Measurements from ENCODE around the gene GUCD1.
"Not testable (repeated sequence)": the region's sequence is repeated elsewhere in the genome, so short reads cannot be mapped to it uniquely, and the experiment has no call there.

GUCD1 gene

DNA sequence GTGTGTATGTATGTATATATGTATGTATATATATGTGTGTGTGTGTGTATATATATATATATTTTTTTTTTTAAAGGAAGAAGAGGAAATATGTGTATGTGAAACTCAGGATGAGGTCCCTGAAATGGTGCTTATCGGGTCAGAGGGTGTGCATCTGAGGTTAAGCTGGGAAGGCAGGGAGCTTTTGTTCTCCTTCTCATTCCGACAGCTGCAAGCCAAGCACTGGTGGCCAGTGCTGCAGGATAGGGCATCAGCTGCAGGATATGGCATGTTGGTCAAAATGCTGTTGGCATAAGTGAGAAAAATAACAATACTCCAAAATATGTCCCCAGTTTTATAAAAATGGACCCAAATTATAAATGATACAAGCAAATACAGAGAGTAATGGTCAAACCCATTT, 8.3 kb upstream of the GUCD1 start:
- no peak for DNase-seq

DNA sequence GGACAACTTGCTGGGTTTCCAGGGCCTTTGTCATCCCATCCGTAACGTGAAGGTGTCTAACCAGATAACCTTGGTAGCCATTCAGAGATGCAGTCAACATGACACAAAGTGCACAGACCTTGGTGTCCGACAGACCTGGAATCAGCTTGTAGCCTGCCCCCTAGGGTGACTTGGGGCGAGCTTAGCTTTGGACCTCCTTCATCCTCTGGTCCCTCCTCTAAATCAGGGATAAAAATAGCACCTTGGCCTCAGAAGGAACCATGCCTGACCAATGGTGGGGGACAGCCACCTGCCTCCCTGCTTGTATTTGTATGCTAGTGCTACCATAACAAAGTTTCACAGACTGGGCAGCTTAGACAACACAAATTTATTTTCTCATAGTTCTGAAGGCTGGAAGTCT, 4.5 kb upstream of the GUCD1 start:
- DNase-seq = no peak

DNA sequence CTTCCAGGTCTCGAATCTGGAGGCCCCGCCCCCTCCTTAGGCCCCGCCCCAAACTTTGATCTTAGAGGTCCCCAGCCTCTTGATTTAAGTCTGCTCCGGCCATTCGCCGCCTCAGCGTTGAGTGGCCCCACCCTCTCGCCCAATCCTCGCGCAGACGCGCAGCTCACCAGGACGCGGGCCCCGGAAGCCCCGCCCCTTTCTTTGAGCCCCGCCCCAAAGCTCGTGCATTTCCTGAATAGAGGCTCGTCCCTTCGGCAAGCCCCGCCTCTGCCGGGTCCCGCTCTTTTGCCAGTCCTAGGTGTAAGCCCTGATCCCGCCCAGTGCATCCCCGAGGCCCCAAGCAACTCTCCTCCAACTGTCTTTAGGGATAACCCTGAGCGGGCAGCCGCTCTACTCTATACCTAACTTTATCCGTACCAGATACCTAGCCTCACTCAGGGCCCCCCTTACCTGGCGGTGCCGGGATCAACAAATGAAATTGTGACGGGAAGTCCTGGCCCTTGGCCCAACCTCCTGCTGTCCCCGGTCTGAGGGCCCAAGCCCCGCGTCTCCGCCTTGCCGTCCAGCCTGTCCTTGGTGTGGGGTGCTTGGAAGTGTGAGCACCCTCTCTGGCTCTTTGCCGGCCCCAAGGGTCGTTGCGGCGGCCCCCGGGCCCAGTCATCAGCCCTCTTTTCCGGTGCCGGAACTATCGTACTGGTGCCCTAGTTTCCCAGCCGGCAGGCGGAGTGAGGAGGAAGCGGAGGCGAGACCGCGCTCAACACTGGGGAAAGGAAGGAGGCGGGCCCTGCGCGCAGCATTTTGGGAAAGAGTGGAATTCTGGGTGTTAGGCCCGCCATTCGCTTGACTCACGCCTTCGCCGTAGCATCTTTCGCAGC, 464 bp upstream of the GUCD1 start, which contains the start of gene SNRPD3:
SNRPD3 (plus strand) TSS at position 835 of the 875 bp plus-strand sequence. CDS start 1,676 bp downstream, outside the sequence.
- DNase-seq = peak; percentile 92

DNA sequence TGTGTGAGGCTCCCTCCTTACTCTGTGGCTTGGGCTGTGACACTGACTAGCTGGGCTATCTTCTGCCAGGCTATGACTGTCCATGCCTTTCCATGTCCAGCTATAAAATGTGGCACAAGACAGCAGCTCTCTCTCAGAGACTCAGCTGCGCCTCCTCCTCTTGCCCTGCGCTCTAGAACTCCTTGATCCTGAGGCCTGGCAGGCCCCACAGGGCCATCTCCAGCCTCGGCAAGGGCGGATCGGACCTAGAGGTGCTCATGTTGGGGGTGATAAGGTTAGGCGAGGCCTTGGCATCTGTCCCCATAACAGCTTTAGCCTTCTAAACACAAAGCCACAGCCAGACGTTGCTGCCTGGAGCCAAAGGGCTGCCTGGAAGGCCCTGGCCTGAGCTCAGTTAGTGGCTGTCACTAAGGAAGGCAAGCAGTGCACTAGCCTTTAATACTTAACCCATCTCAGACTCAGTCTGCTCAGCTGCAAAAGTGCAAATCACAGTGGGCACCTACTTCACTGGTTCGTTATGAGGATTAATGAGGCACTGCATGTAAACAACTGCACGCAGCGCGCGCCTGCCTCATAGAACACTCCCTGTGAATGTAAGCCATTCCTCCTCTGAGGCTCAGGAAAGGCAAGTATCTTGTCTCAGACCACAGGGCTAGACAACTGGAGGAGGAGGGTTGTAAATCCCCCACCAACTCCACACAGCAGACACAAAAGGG, 1.2 kb downstream of the GUCD1 start:
- no peak for DNase-seq

DNA sequence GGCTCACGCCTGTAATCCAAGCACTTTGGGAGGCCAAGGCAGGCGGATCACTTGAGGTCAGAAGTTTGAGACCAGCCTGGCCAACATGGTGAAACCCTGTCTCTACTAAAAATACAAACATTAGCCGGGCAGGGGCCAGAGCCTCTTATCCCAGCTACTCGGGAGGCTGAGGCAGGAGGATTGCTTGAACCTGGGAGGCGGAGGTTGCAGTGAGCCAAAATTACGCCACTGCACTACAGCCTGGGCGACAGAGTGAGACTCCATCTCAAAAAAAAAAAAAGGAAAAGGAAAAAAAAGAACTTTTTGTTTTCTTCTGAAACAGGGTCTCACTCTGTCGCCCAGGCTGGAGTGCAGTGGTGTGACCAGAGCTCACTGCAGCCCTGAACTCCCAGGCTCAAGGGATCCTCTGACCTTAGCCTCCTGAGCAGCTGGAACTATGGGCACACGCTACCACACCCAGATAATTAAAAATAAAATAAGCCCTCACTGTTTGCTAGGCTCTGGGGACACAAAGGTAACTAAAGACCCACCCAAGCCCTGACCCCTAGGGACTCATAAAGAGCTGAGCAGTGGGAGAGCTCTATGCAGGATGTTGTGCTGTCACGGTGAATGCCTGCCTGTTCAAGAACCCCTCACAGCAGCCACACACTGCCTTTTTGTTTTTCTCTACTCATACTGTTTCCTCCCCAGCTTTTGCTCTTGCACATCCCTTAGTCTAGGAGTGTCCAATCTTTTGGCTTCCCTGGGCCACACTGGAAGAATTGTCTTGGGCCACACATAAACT, 2.2 kb downstream of the GUCD1 start:
- not testable (repeated sequence) for DNase-seq

DNA sequence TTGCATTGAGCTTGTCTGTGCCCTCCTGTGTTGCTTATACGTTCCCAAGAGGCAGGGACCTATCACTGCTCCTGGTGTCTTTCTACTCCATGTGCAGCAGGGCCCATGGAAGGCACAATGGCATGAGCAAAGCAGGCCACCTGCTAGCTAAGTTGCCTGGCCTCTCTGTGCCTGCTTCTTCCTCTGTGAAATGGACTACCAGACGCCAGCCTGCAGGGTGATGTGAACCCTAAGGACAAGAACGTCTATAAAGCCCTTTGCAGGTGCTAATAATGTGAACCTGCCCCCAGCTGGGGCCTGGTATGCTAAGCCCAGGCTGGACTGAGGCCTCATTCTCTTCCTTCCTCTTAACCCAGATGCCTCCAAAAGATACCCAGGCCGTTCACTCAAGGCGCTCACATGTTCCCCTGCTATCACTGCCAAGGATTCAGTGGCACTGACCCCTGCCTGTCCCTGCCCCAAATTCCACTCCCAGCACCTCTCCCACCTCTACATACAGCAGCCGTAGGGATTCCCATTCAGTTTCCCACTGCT, 4.0 kb downstream of the GUCD1 start:
- DNase-seq = no peak

DNA sequence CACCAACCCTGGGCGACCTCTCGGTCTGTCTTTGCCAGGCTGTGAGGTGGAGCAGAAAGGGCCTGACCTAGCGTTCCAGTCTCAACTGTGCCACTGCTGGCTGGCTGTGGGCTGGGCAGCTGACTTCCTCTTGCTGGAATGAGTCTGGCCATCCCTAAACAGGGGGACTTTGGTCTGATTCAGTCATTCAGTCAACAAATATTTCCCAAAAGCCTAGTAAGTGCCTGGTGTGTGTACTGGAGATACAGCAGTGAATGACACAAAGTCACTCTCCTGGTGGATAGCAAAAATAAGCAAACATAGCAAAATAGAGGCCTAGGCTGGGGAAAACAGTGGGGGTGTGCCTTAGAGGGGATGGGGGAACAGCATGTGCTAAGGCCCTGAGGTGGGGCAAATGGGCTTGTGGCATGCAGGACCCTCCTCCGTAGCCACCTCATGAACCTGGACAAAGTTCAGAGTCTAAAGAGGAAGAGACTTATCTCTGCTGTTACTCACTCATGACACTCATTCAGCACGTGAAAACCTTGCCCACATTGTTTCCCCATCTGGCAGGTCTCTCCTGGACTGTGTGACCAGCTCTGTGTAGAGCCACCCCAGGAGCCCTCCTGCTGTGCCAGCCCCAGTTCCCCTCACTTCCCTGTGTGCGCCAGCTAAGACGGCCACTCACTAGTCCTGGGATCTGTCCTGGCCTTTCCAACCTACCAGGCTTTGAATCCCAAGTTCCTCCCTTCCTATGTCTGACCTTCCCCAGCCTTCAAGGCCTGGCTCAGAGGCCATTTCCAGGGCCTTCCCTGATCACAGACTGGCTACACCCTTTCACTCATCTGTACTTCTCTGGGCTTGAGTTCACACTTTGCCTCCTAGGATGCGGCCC, 4.7 kb downstream of the GUCD1 start:
- no peak for DNase-seq

DNA sequence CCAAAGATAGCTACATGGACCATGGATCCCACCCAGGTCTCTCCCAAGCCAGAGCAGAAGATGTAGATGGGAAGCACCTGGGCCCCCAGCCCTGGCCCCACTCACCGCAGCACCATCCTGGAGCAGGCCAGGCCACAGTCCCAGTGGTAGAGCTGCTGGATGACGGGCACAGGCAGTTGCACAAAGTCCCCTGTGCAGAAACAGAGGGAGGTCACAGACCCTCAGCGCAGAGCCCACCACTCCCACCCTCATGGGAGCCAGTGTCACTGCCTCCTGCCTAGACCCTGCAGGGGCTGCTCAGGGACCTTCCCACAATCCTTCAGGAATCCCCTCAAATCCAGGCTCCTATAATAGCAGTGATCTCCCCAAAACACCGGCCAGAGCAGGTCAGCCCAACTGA, 6.1 kb downstream of the GUCD1 start:
- DNase-seq = no peak

DNA sequence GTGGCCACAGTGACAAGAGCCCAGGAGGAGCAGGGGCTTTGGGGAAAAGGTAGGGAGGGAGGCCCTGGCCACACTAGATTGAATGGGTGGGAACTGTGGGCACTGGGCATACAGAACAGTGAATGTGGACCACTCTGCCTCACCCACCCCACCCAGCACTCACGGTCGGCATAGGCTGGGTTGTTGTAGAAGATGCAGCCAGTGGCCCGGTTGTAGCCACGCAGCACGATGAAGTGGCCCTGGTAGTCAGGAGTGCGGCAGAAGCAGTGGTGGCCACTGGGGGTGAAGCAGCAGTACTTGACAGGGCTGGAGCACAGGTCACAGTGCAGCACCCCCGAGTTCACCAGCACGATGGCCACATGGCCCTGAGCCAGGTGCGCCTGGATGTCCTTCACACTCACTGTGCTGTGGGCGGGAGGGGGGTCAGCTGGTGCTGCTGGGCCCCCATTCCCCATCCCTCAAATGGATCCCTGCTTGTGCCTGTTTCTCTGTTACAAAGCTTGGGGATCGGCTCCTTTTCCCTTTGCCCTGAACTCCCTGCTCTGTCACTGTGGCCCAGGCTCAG, 11.2 kb downstream of the GUCD1 start:
- no peak for DNase-seq

DNA sequence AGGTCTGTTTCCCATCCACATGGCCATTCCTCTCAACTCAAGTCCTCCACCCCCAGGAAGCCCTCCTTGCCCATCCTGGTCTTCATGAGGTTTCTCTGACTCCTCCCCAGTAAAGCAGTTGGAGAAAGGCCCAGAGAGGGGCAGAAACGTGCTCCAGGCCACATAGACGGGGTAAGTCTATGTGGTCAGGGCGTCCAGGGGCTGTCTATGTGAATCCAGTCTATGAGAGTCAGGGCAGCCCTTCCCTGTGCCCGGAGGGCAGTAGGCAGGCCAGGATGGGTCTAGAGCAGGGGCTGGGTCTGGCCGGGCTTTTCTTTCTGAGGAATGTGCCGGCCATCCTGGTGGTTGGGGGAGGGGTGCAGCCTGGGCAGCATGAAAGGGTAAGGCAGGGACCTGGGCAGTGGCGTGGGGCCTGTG, 11.7 kb downstream of the GUCD1 start:
- no peak for DNase-seq

DNA sequence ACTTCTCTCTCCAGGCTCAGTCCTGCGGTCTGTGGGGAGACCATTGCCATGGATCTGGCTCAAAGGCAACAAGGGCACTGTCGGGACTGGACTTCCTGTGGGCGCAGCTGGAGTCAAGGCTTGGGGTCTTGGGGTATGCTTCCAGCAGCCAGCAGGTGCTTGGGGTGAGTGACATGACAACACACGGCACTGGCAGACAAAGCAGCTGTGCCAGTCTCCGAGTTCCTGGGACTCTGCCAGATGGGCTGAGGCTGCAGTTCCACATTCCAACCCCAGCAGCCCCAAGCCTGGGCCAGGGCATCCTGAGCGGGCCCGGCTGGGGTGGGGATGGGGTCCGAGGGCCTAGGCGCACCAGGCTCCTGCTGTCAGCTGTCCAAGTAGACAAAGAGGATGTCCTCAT, 12.3 kb downstream of the GUCD1 start:
- DNase-seq = no peak

DNA sequence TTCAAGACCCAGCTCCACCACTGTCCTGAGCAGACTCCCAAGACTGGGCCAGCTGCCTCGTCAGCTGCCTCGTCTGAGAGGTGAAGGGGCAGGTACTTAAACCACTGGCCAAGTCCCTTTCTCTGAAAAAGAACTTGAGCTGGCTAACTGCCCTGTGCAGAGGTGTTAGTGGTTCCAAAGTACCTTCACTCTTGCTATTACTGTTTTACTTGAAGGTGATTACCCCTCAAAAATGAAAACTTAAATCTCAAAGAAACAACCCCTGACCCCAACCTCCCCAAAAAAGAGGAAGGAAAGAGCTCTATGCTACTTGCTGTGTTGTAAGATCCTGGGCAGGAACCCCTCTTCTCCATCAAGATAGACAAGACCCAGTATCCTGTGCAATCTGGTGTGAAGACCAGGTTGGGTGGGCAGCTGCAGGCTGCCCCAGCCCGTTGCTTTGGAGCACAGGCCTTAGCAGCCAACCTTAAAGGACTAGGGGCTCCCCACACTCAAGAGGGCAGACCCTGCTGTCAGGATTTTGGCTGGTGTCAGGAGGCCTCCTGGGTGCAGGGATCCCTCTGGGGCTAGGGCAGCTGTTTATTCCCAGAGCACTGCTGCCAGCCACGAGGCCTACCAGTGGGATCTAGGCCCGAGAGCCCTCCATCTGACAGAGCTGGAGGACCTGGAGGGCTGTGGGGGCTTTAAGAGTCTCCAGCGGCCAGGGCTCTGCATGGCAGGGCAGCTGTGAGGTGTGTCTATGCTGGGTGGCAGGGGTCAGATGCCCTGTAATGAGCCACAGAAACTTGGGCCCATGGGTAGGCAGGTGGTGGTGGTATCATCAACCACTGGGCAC, 13.0 kb downstream of the GUCD1 start:
- DNase-seq = no peak

DNA sequence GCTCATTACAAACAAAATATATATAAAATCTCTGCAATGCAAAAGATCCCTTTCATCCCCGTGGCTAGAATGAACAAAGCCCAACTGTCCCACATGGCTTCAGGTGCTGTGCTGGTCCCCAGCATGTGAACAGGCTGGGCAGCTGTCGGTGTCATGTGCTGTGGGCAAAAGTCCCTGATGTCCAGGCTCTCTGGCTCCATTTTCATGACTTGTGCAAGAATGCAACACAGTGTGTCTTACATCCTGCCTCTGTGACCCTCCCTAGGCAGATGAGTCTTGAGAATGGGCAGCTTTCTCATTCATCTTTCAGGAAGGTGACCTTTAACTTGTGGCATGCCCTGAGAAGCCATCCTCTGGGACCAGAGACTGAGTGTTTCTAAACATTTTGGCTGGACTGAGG, 14.5 kb downstream of the GUCD1 start:
- DNase-seq = no peak

DNA sequence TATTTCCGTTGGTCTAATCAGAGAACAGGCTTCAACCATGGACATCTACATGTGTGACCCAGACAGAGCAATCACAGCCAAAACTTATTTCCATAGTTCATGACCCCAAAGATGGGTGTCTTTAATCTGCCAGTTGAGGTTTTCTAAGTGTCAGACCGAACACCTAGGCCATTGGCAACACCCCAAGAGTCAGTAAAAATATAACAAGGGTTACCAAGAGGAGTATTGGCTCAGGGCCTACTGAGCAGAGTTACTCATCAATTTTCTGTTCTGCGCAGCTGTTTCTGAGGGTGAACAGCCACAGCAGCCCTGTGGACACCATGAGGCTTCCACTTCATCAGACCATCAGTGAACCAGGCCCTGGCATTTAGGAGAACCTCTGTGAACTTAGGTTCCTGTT, 18.8 kb downstream of the GUCD1 start:
- no peak for DNase-seq

DNA sequence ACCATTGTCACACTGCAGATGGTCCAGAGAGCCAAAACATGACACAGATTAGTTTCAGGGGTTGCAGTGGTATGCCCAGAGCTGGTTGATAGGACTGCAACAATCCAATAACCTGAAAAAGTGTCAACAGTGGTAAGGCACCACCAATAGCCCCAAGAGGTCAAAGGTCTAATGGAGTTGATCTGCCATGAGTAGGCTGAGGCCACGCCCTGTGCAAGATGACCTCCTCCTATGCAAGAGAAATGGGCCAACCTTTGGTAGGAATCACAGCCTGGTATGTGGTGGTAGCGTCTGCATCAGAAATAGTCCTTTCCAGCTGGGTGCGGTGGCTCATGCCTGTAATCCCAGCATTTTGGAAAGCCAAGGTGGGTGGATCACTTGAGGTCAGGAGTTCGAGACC, 19.6 kb downstream of the GUCD1 start:
- DNase-seq = no peak

DNA sequence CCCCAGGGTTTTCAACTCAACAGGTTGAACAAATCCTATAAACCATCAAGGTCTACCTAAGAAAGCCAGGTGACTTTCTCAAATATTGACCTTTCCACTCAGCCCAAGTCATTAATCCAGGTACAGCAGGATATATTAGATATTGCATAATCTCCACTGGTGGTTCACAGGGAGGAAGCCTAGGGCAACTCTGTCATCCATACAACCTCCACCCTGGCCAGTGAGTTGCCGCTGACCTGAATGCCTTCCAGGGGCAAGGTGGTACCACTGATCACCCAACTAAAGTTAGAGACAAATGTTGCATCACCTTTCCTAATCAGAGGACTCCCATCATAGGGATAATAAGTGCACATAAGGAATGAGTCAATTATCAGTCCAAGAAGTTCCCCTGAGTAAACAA, 22.9 kb downstream of the GUCD1 start:
- DNase-seq = no peak

DNA sequence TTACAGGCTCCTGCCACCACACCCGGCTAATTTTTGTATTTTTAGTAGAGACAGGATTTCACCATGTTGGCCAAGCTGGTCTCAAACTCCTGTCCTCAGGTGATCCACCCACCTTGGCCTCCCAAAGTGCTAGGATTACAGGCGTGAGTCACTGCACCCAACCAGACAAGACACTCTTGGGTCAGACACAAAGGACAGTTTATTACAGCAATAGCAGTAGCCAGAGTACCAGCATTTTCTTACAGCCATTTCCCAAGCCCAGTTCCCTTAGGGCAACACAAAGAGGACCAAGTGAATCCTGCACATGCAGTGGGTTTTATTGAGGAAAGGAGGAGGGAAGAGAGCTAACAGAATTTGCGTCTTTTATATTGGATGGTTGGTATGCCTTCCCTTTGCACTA, 24.0 kb downstream of the GUCD1 start:
- DNase-seq = not testable (repeated sequence)

DNA sequence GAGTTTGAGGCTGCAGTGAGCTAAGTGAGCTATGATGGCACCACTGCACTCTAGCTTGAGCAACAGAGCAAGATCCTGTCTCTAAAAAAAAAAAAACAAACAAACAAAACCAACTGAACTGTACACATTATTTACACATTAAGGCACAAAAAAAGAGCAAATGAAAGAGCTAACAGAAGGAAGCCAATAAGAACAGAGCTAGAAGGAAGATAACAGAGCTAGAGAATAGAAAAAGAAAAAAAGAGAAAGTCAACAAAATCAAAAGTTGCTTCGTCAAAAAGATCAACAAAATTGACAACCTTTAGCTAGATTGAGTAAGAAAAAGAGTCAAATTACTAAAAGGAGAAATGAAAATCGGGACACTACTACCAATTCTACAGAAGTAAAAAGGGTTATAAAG, 25.0 kb downstream of the GUCD1 start:
- DNase-seq = no peak

DNA sequence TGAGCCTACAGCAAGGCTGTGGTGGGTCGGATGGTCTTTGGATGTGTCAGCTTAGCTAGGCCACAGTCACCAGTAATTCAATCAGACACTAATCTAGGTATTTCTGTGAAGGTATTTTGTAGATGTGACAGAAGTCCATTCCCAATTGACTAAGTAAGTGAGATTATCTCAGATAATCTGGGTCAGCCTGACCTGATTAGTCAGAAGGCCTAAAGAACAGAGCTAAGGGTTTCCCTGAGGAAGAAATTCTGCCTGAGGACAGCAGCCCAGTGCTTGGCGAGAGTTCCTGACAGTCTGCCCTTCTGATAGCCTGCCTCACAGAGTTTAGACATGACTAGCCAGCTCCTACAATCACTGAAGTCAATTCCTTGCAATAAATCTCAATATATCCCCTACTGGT, 28.7 kb downstream of the GUCD1 start:
- no peak for DNase-seq

DNA sequence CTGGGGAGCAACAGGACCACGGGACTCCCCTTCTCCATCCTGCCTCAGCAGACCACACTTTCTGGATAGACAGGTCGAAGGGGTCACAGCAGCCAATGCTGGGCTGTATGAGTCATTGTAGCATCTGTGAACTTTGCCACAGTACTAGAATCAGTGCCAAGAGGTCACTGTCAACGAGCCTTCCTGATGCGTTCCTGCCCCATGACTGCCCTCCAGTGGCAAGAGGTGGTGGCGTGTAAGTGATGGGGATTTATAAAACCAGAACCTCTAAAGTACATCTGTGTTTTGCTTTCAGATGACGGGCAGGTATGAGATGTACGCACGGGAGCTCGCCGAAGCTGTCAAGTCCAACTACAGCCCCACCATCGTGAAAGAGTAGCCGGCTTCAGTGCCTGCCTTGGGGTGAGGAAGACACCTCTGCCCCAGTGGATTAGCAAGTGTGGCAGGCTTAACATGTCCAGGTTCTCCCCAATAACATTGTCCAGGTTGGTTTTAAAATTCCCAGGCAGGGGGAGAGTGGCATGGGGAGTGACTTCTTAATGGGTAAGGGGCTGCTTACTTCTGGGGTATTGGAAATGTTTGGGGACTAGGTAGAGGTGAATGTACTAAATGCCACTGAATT, 29.4 kb downstream of the GUCD1 start:
- no peak for DNase-seq

Data from NCI-H524 treated with DMSO at 0.1 percent for 48 hours (cell line).